ENCODE results near the gene SP110.

- TF ChIP-seq CTCF (IDR thresholded peaks at IDR 0.05; ENCODE audit: insufficient read depth, low read depth, low read length), result no peak
- TF ChIP-seq EZH2 (IDR thresholded peaks at IDR 0.05; ENCODE audit: insufficient read depth, low read length), result no peak
Measured at GRCh38 chr2:230179907-230180306, 39.9 kb downstream of the SP110 start.

Data from astrocyte (in vitro differentiated cells and primary cell).